Measurements from ENCODE around the gene TMEM89.

- no peak for TF ChIP-seq CTCF (IDR thresholded peaks at IDR 0.05)
- no peak for TF ChIP-seq POLR2A (IDR thresholded peaks at IDR 0.05)
- no peak for TF ChIP-seq POLR2AphosphoS5 (IDR thresholded peaks at IDR 0.05)
Measured at GRCh38 chr3:48664929-48665328, 43.4 kb upstream of the TMEM89 start.
